WI38 (cell line): ENCODE data around the gene NLRP13.

Experiments
- H3K4me3 ChIP-seq: 2 replicates; pipeline ENCODE4 v1.5.1; 2011; ENCODE audit warnings: low read depth, mild to moderate bottlenecking, control low read depth, low read length
- CTCF ChIP-seq: IDR thresholded peaks from 2 replicates; pipeline ENCODE4 v1.5.1; 2012; ENCODE audit warnings: low read depth, mild to moderate bottlenecking, control low read depth, low read length

The NLRP13 gene

DNA sequence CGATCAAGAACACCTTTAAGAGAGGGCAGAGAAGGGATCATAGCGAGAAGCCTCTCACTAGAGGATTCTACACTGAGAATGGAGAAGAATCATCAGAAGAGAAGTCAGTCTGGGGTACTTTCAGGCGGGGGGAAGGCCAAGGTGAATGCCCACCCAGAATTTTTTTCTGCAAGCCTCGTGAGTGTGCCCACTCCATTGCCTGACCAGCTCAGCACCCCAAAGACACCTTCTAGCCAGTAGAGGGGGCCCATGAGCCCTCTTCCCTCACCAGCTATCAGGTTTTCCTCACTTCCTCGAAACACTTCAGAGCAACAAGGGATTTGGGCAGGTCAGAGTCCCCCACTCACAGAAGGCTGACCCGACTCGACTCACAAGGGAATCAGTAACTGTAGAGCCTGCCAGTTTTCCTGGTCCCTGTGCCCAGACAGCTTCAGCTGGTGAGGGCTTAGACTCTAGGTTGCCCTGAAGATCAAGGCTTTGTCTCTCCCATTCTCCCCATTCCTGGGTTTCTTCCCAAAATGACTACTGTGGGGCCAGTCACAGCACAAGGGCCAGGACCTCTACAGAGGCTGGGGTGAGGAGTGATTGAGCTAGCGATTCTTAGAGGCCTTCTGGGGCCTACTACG lies 18.4 kb downstream of the NLRP13 start:
- no peak for TF ChIP-seq CTCF
- H3K4me3 ChIP-seq: no peak overlapping the region

GRCh38 chr19:55912916-55913315 lies 19.2 kb downstream of the NLRP13 start:
- no peak overlapping the region for H3K4me3 ChIP-seq
- TF ChIP-seq CTCF: no peak

DNA sequence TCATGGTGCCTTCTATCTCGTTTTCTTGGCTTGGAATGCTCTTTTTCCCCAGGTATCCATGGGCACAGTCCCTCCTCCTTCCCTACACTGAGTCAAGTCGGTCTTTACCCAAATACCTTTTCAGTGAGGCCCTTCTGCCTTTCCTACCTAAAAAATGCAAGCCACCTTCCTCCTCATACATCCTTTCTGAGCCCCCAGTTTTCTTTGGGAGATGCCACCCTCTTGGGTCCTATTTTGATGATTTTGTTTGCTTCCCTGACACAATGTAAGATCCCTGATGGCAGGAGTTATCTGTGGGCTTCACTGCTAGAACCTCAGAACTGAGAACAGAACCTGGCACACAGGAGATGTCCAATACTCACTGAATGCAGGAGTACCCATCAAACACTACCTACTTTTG lies 22.3 kb downstream of the NLRP13 start:
- no peak for TF ChIP-seq CTCF
- H3K4me3 ChIP-seq: no peak overlapping the region

DNA sequence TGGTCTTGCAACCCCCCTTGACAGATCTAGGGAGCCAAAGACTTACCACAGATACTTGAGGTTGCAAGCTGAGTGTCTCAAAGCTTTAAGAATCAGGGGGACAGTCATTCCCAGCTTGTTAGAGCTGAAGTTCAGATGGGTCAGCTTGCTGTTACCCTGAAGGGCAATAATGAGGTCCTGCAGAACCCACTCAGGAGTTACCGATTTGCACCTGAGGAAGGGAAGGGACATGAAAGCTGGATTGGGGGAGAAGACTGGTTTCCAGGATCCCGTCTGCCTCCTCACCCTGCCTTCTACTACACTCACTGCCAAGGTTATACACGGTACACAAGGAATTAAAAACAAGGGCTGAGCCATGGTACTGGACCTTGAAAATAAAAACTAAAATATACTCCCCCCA lies 24.4 kb downstream of the NLRP13 start:
- TF ChIP-seq CTCF: no peak
- H3K4me3 ChIP-seq: no peak overlapping the region

- H3K4me3 ChIP-seq: no peak overlapping the region
- TF ChIP-seq CTCF: no peak
These were observed 24.9 kb downstream of the NLRP13 start for GRCh38 chr19:55907286-55907685.

DNA sequence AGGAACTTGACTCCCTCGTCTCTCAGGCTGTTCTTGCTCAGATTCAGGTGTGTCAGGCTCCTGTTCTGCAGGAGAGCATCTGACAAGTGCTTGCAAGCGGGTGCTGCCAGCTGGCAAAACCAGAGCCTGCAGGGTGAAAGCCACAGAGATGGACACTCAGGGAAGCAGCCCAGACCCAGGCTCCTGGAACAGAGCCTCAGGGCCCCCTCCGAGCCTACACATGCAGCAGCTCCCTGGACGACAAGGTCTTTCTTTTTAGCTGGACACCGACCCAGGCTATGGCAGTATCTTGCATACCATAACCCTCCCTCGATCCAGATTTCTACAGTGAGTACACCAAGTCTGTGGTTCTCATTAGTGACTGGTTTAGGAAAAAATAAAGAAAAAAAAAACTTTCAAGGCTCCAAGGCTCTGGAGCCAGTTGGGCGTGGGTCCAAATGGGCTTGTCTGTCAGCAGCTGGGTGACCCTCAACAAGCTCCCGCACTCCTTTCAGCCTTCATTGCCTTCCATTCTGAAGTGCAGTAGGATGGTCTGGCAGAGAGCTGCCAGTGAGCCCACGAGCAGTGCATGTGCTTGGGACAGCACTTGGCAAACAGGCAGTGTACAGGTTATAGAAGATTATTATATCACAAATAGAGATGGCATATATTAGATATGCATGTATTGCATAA lies 29.9 kb downstream of the NLRP13 start:
- no peak for TF ChIP-seq CTCF

GRCh38 chr19:55901369-55902079 lies 30.6 kb downstream of the NLRP13 start:
- H3K4me3 ChIP-seq: no peak overlapping the region
- no peak for TF ChIP-seq CTCF

More for the DNA sequence above, 29.9 kb downstream of the NLRP13 start:
- no peak overlapping the region for H3K4me3 ChIP-seq
